ENCODE data around the gene ZNF618. TPM values are rescaled to one million over a fixed set of nuclear protein-coding genes. Genes with fewer than 3 reads are reported as not detected.

Gene ZNF618
- total RNA-seq, 1 experiment from 2014 or later = 1.2 TPM

- no peak for DNase-seq
- BruUV-seq (replicated peaks) = no TSS peak
- Histone ChIP-seq H3K4me1 (no peaks in the 10 kb centered on the region; the same call in 1 of the 2 replicates), H3K36me3 (ENCODE audit: control insufficient read depth, insufficient read depth, low read length) (no peaks in the 10 kb centered on the region), H3K4me3 (ENCODE audit: low read depth, low read length) (no peak overlapping the region), H3K9me3 (no peaks in the 10 kb centered on the region), H3K27me3 (replicated peaks; ENCODE audit: control insufficient read depth, insufficient read depth, low read length) (peaks cover 2% of the 10 kb centered on the region)
- no peak overlapping the region for H3K27ac Mint-ChIP-seq (ENCODE audit: unreplicated experiment)
- H3K27me3 Mint-ChIP-seq (ENCODE audit: insufficient read depth, unreplicated experiment) = peaks cover 23% of the 10 kb centered on the region
- H3K9me3 Mint-ChIP-seq (ENCODE audit: unreplicated experiment) = no peaks in the 10 kb centered on the region
- no peaks in the 10 kb centered on the region for H3K36me3 Mint-ChIP-seq (ENCODE audit: insufficient read depth, unreplicated experiment)
- ChIA-PET POLR2A (no interaction called here), CTCF (no interaction called here)
- no peak for TF ChIP-seq CTCF (IDR thresholded peaks at IDR 0.05; ENCODE audit: insufficient read depth in 1 of 2, low read depth in 1 of 2, low read length in 1 of 2, severe bottlenecking in 1 of 2, unreplicated experiment in 1 of 2)
- peaks cover 7% of the 10 kb centered on the region for H3K4me1 Mint-ChIP-seq (ENCODE audit: low read depth, unreplicated experiment)
- intact Hi-C loops (cut with micrococcal nuclease; ENCODE audit: unreplicated experiment) = loop anchor here (10.0 kb wide), 1 partner anchor 189 kb away; no protein-coding TSS in a partner anchor
- no peak overlapping the region for H3K4me3 Mint-ChIP-seq (ENCODE audit: unreplicated experiment)
Observed at GRCh38 chr9:113873446-113873845, 2.7 kb upstream of the ZNF618 start.

- Histone ChIP-seq H3K27me3 (replicated peaks; ENCODE audit: control insufficient read depth, insufficient read depth, low read length) (peaks cover 2% of the 10 kb centered on the region), H3K9me3 (no peaks in the 10 kb centered on the region), H3K4me3 (ENCODE audit: low read depth, low read length) (no peak overlapping the region), H3K4me1 (no peaks in the 10 kb centered on the region; the same call in 1 of the 2 replicates), H3K36me3 (ENCODE audit: control insufficient read depth, insufficient read depth, low read length) (no peaks in the 10 kb centered on the region)
- Mint-ChIP-seq H3K4me1 (ENCODE audit: low read depth, unreplicated experiment) (peaks cover 7% of the 10 kb centered on the region), H3K27ac (ENCODE audit: unreplicated experiment) (no peak overlapping the region), H3K27me3 (ENCODE audit: insufficient read depth, unreplicated experiment) (peaks cover 21% of the 10 kb centered on the region), H3K9me3 (ENCODE audit: unreplicated experiment) (no peaks in the 10 kb centered on the region), H3K36me3 (ENCODE audit: insufficient read depth, unreplicated experiment) (no peaks in the 10 kb centered on the region), H3K4me3 (ENCODE audit: unreplicated experiment) (no peak overlapping the region)
- no peak for DNase-seq
- intact Hi-C loops (cut with micrococcal nuclease; ENCODE audit: unreplicated experiment) = loop anchor here (10.0 kb wide), 1 partner anchor 189 kb away; no protein-coding TSS in a partner anchor
- CTCF ChIA-PET = no interaction called here
- no peak for TF ChIP-seq CTCF (IDR thresholded peaks at IDR 0.05; ENCODE audit: insufficient read depth in 1 of 2, low read depth in 1 of 2, low read length in 1 of 2, severe bottlenecking in 1 of 2, unreplicated experiment in 1 of 2)
- BruUV-seq (replicated peaks) = no TSS peak
- POLR2A ChIA-PET = no interaction called here
Observed at GRCh38 chr9:113873926-113874325, 2.2 kb upstream of the ZNF618 start.

GRCh38 chr9:113875459-113876150 is 504 bp upstream of the ZNF618 start:
- no peaks in the 10 kb centered on the region; the same call in 1 of the 2 replicates for H3K4me1 ChIP-seq
- no peak for TF ChIP-seq CTCF (IDR thresholded peaks at IDR 0.05; ENCODE audit: insufficient read depth in 1 of 2, low read depth in 1 of 2, low read length in 1 of 2, severe bottlenecking in 1 of 2, unreplicated experiment in 1 of 2)
- Mint-ChIP-seq H3K4me3 (ENCODE audit: unreplicated experiment) (peak overlapping the region; percentile 40), H3K27me3 (ENCODE audit: insufficient read depth, unreplicated experiment) (peaks cover 21% of the 10 kb centered on the region), H3K4me1 (ENCODE audit: low read depth, unreplicated experiment) (peaks cover 7% of the 10 kb centered on the region), H3K9me3 (ENCODE audit: unreplicated experiment) (no peaks in the 10 kb centered on the region), H3K36me3 (ENCODE audit: insufficient read depth, unreplicated experiment) (no peaks in the 10 kb centered on the region), H3K27ac (ENCODE audit: unreplicated experiment) (no peak overlapping the region)
- H3K36me3 ChIP-seq (ENCODE audit: control insufficient read depth, insufficient read depth, low read length) = no peaks in the 10 kb centered on the region
- CTCF ChIA-PET = interaction anchor here (0.7 kb wide), 1 partner anchor 682 kb away, joined by 6 read pairs; no protein-coding TSS in a partner anchor
- H3K4me3 ChIP-seq (ENCODE audit: low read depth, low read length) = peak overlapping the region; percentile 21
- BruUV-seq (replicated peaks) = no TSS peak
- peaks cover 2% of the 10 kb centered on the region; the same call in 1 of the 2 replicates for H3K27me3 ChIP-seq (replicated peaks; ENCODE audit: control insufficient read depth, insufficient read depth, low read length)
- no peak for DNase-seq
- H3K9me3 ChIP-seq = no peaks in the 10 kb centered on the region
- intact Hi-C loops (cut with micrococcal nuclease; ENCODE audit: unreplicated experiment) = loop anchor here (2.0 to 10.0 kb wide), 2 partner anchors 69 to 191 kb away; no protein-coding TSS in a partner anchor
- POLR2A ChIA-PET = no interaction called here
